GM21528 (cell line): ENCODE results near the gene PBLD.
"Not testable (repeated sequence)": the region's sequence is repeated elsewhere in the genome, so short reads cannot be mapped to it uniquely, and the experiment has no call there.

Experiments
- ATAC-seq: cut with Tn5 transposase; IDR thresholded peaks from one replicate; pipeline ENCODE4 v1.9.1; 2021; ENCODE audit warnings: mild to moderate bottlenecking, moderate library complexity; ENCODE audit not compliant: unreplicated experiment, low FRiP score

PBLD gene

GRCh38 chr10:68331455-68332258 lies 1.1 kb downstream of the PBLD start, which contains the start of gene HNRNPH3:
Gene HNRNPH3, plus strand, starts transcription at chr10:68332064. Its CDS starts 5,158 bp downstream, at chr10:68337222.
- ATAC-seq, result peak; percentile 85

- ATAC-seq, result no peak
These were observed 1.8 kb downstream of the PBLD start for GRCh38 chr10:68330852-68331454.

- ATAC-seq, result no peak
These were observed 3.2 kb downstream of the PBLD start for GRCh38 chr10:68329506-68329861.

- ATAC-seq, result no peak
These were observed 4.6 kb downstream of the PBLD start for GRCh38 chr10:68327889-68328786.

GRCh38 chr10:68324396-68324795 lies 8.3 kb downstream of the PBLD start:
- not testable (repeated sequence) for ATAC-seq

GRCh38 chr10:68318331-68319059 lies 14.2 kb downstream of the PBLD start:
- no peak for ATAC-seq

- ATAC-seq, result no peak
These were observed 17.1 kb downstream of the PBLD start for GRCh38 chr10:68315582-68315981.

GRCh38 chr10:68314930-68315329 lies 17.8 kb downstream of the PBLD start:
- ATAC-seq, result not testable (repeated sequence)

- ATAC-seq, result no peak
These were observed 22.2 kb downstream of the PBLD start for GRCh38 chr10:68310531-68310930.

- ATAC-seq, result no peak
These were observed 26.9 kb downstream of the PBLD start for GRCh38 chr10:68305854-68306253.

GRCh38 chr10:68303849-68304412 lies 28.8 kb downstream of the PBLD start:
- ATAC-seq, result no peak

- ATAC-seq, result no peak
These were observed 29.9 kb downstream of the PBLD start for GRCh38 chr10:68302871-68303270.

GRCh38 chr10:68302503-68302823 lies 30.3 kb downstream of the PBLD start:
- ATAC-seq, result no peak

- ATAC-seq, result no peak
These were observed 30.8 kb downstream of the PBLD start for GRCh38 chr10:68301790-68302502.

- no peak for ATAC-seq
These were observed 31.4 kb downstream of the PBLD start for GRCh38 chr10:68301301-68301700.

- ATAC-seq, result no peak
These were observed 35.7 kb downstream of the PBLD start for GRCh38 chr10:68296843-68297663.

- no peak for ATAC-seq
These were observed 42.0 kb downstream of the PBLD start for GRCh38 chr10:68290736-68291135.

GRCh38 chr10:68288717-68289116 lies 44.0 kb downstream of the PBLD start:
- no peak for ATAC-seq
